Smooth muscle cell (in vitro differentiated cells): ENCODE results near the gene UXS1. TPM values are rescaled to one million over a fixed set of nuclear protein-coding genes. Genes with fewer than 3 reads are reported as not detected.
A peak's percentile ranks its signal among the peaks of the same experiment; 100 is the strongest.

Experiments
- DNase-seq: peaks from one replicate; lab custom pipeline; 2025; ENCODE audit not compliant: unreplicated experiment; lab: John Stamatoyannopoulos, UW
- H2AFZ ChIP-seq: fragments of 200-600 bp; sonication (generic); 2 replicates; pipeline ENCODE4 v1.6.0; 2016; ENCODE audit warnings: antibody characterized with exemption, low read depth, mild to moderate bottlenecking
- H3F3A ChIP-seq: fragments of 200-600 bp; sonication (generic); 2 replicates; pipeline ENCODE4 v1.6.0; 2017; ENCODE audit warnings: antibody characterized with exemption, low read depth
- H3K27ac ChIP-seq: fragments of 200-600 bp; sonication (generic); 2 replicates; pipeline ENCODE4 v1.5.1; 2016; ENCODE audit warnings: low read depth, mild to moderate bottlenecking
- H3K27me3 ChIP-seq: fragments of 200-600 bp; sonication (generic); 2 replicates; pipeline ENCODE4 v1.6.1; 2016; ENCODE audit warnings: low read depth, mild to moderate bottlenecking
- H3K36me3 ChIP-seq: fragments of 200-600 bp; sonication (generic); 2 replicates; pipeline ENCODE4 v1.5.1; 2016; ENCODE audit warnings: low read depth
- H3K4me1 ChIP-seq: fragments of 200-600 bp; sonication (generic); 2 replicates; pipeline ENCODE4 v1.5.1; 2016; ENCODE audit warnings: low read depth
- H3K4me2 ChIP-seq: fragments of 200-600 bp; sonication (generic); 2 replicates; pipeline ENCODE4 v1.6.0; 2016; ENCODE audit warnings: mild to moderate bottlenecking
- H3K4me3 ChIP-seq: fragments of 200-600 bp; sonication (generic); 2 replicates; pipeline ENCODE4 v1.5.1; 2016; ENCODE audit warnings: mild to moderate bottlenecking
- H3K79me2 ChIP-seq: fragments of 200-600 bp; sonication (generic); 2 replicates; pipeline ENCODE4 v1.6.0; 2016; ENCODE audit warnings: low read depth, mild to moderate bottlenecking
- H3K9ac ChIP-seq: fragments of 200-600 bp; sonication (generic); 2 replicates; pipeline ENCODE4 v1.6.0; 2016; ENCODE audit warnings: low read depth
- H3K9me3 ChIP-seq: fragments of 200-600 bp; sonication (generic); replicated peaks from 2 replicates; pipeline ENCODE4 v1.5.1; 2016; ENCODE audit warnings: low read depth
- H4K20me1 ChIP-seq: fragments of 200-600 bp; sonication (generic); 2 replicates; pipeline ENCODE4 v1.6.0; 2016; ENCODE audit warnings: low read depth
- CTCF ChIP-seq: fragments of 200-600 bp; sonication (generic); IDR thresholded peaks from 2 replicates; pipeline ENCODE4 v1.5.1; 2017; ENCODE audit warnings: borderline replicate concordance, mild to moderate bottlenecking, antibody characterized with exemption; ENCODE audit not compliant: insufficient read depth, poor library complexity, severe bottlenecking
- WGBS: methylation state at CpG from one replicate; pipeline ENCODE4 v1.1.7; 2016; ENCODE audit warnings: low lambda C conversion rate; 5-methylcytosine and 5-hydroxymethylcytosine counted together
- polyA plus RNA-seq: library from polyadenylated mRNA; unstranded; fragments of >200 nt; fragmentation: Nextera tagmentation; extraction: Ambion mirVana; gene quantifications from 2 replicates; pipeline ENCODE4 v1.2.1, GENCODE V29; 2016
- total RNA-seq: library from RNA; depleted of rRNA; stranded (reverse); fragments of >200 nt; gene quantifications from 2 replicates; pipeline ENCODE4 v1.2.3, GENCODE V29; 2014

UXS1 gene
- total and polyA plus RNA-seq, 2 experiments from 2014 or later, result 22.2 to 33.5 TPM

- Histone ChIP-seq H3K36me3 (no peaks in the 10 kb centered on the region), H3K79me2 (no peaks in the 10 kb centered on the region), H3K27ac (no peak overlapping the region), H3K4me2 (no peak overlapping the region), H3K9me3 (no peaks in the 10 kb centered on the region), H4K20me1 (no peaks in the 10 kb centered on the region), H3K4me1 (peaks cover 5% of the 10 kb centered on the region), H3K9ac (no peak overlapping the region), H3K27me3 (no peaks in the 10 kb centered on the region), H2AFZ (no peak overlapping the region), H3F3A (no peaks in the 10 kb centered on the region), H3K4me3 (no peak overlapping the region)
- TF ChIP-seq CTCF, result no peak
- DNase-seq, result no peak
- 87% methylated on average over 6 of the region's 6 CpGs for WGBS
These were observed 113.1 kb downstream of the UXS1 start for GRCh38 chr2:106080959-106081358.

GRCh38 chr2:106078096-106078495 lies 116.0 kb downstream of the UXS1 start:
- WGBS, result 31% methylated on average over 5 of the region's 5 CpGs
- Histone ChIP-seq H3K4me1 (peaks cover 5% of the 10 kb centered on the region), H2AFZ (peak overlapping the region; percentile 16), H3K9me3 (no peaks in the 10 kb centered on the region), H3K27me3 (no peaks in the 10 kb centered on the region), H3F3A (no peaks in the 10 kb centered on the region), H3K4me3 (no peak overlapping the region), H3K9ac (no peak overlapping the region), H3K36me3 (no peaks in the 10 kb centered on the region), H3K79me2 (no peaks in the 10 kb centered on the region), H3K4me2 (no peak overlapping the region), H3K27ac (no peak overlapping the region), H4K20me1 (no peaks in the 10 kb centered on the region)
- no peak for TF ChIP-seq CTCF
- no peak for DNase-seq

- Histone ChIP-seq H3K9ac (no peak overlapping the region), H2AFZ (no peak overlapping the region), H4K20me1 (no peaks in the 10 kb centered on the region), H3K36me3 (no peaks in the 10 kb centered on the region), H3K4me1 (peaks cover 5% of the 10 kb centered on the region), H3K79me2 (no peaks in the 10 kb centered on the region), H3K9me3 (no peaks in the 10 kb centered on the region), H3K27me3 (peaks cover 2% of the 10 kb centered on the region), H3K4me2 (no peak overlapping the region), H3K27ac (no peak overlapping the region), H3F3A (no peaks in the 10 kb centered on the region), H3K4me3 (no peak overlapping the region)
- WGBS, result 79% methylated on average over 1 of the region's 1 CpG
- DNase-seq, result no peak
- no peak for TF ChIP-seq CTCF
These were observed 117.2 kb downstream of the UXS1 start for GRCh38 chr2:106076941-106077340.

- Histone ChIP-seq H2AFZ (no peak overlapping the region), H3K4me3 (no peak overlapping the region), H3K4me1 (peaks cover 5% of the 10 kb centered on the region), H3K79me2 (no peaks in the 10 kb centered on the region), H3F3A (no peaks in the 10 kb centered on the region), H3K27ac (no peak overlapping the region), H3K27me3 (peaks cover 4% of the 10 kb centered on the region), H3K9me3 (no peaks in the 10 kb centered on the region), H4K20me1 (no peaks in the 10 kb centered on the region), H3K4me2 (no peak overlapping the region), H3K36me3 (no peaks in the 10 kb centered on the region), H3K9ac (no peak overlapping the region)
- DNase-seq, result no peak
- TF ChIP-seq CTCF, result no peak
- 76% methylated on average over 3 of the region's 3 CpGs for WGBS
These were observed 119.1 kb downstream of the UXS1 start for GRCh38 chr2:106075048-106075447.
